AG04450 (cell line): ENCODE results near the gene AMBRA1. TPM values are rescaled to one million over a fixed set of nuclear protein-coding genes. Genes with fewer than 3 reads are reported as not detected.
"Not testable (repeated sequence)": the region's sequence is repeated elsewhere in the genome, so short reads cannot be mapped to it uniquely, and the experiment has no call there.

Source experiments
- CTCF ChIA-PET: fragments of 300-600, 350-600 bp; formaldehyde crosslinking; extraction: SDS; loops from one replicate; lab custom pipeline; 2022; ENCODE audit warnings: antibody characterized with exemption, inconsistent platforms; lab: Charles Lee
- POLR2A ChIA-PET: fragments of 350-600 bp; formaldehyde crosslinking; extraction: SDS; loops from one replicate; lab custom pipeline; 2021; ENCODE audit warnings: antibody characterized with exemption, inconsistent platforms; lab: Yijun Ruan, JAX
- DNase-seq: peaks from one replicate; pipeline ENCODE4 v3.0.0-alpha.2; 2011; ENCODE audit warnings: low read depth, low spot score
- H3K27ac ChIP-seq: one replicate; pipeline ENCODE4 v1.5.1; 2012; ENCODE audit warnings: low read depth, low read length, control low read depth
- H3K27me3 ChIP-seq: one replicate; pipeline ENCODE4 v1.6.0; 2012; ENCODE audit warnings: low read length; ENCODE audit not compliant: control insufficient read depth, insufficient read depth
- H3K4me3 ChIP-seq: 2 replicates; pipeline ENCODE4 v1.5.1; 2011; ENCODE audit warnings: mild to moderate bottlenecking, low read depth, low read length, control low read depth
- H3K9me3 ChIP-seq: 2 replicates; pipeline ENCODE4 v1.5.1; 2012; ENCODE audit warnings: low read length; ENCODE audit not compliant: control insufficient read depth, insufficient read depth
- polyA plus RNA-seq: library from polyadenylated mRNA; depleted of rRNA; stranded (reverse); fragments of >200 nt; gene quantifications from 2 replicates; pipeline ENCODE4 v1.2.3, GENCODE V29; 2011
- TF ChIP-seq, protein P1 (sequence below): IDR thresholded peaks from 2 replicates; pipeline ENCODE4 v1.5.1; 2011; ENCODE audit warnings: low read depth, low read length, control low read depth, inconsistent platforms

The AMBRA1 gene
- polyA plus RNA-seq, 1 experiment = 12.8 TPM

DNA sequence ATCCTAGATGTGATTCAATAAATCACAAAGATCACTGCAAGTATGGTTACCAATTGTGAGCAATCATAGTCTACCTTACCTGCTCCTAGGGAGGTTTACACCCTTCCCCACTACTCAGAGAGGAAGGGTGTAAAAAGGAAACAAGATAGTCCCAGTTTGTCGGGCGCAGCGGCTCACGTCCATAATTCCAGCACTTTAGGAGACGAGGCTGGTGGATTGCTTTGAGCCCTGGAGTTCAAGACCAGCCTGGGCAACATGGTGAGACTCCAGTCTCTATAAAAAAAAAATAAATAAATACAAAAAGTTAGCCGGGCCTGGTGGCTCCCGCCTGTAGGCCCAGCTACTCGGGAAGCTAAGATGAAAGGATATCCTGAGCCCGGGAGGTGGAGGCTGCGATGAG, 962 bp upstream of the AMBRA1 start:
- ChIA-PET CTCF (no interaction called here), POLR2A (no interaction called here)

DNA sequence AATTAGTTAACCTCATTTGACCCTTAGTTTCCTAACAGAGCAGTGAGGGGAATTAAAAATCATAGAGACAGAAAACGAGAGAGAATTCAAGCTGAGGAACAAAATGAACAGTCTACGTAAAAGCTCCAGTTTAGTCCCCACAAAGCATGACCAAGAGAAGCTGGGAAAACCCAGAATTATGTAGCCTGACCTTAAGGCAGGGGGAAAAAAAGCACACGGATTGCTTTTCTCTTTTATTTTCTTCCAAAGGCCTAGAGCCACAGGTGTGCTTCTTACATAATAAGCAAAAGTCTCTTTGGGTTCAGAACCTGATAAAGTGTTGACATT, 514 bp upstream of the AMBRA1 start:
- CTCF ChIA-PET = no interaction called here
- peak overlapping the region; percentile 88 for H3K4me3 ChIP-seq
- H3K27ac ChIP-seq = peak overlapping the region; percentile 52
- H3K27me3 ChIP-seq = no peaks in the 10 kb centered on the region
- no peaks in the 10 kb centered on the region; the same call in 1 of the 2 replicates for H3K9me3 ChIP-seq
- no peak for DNase-seq
- TF ChIP-seq, protein P1, sequence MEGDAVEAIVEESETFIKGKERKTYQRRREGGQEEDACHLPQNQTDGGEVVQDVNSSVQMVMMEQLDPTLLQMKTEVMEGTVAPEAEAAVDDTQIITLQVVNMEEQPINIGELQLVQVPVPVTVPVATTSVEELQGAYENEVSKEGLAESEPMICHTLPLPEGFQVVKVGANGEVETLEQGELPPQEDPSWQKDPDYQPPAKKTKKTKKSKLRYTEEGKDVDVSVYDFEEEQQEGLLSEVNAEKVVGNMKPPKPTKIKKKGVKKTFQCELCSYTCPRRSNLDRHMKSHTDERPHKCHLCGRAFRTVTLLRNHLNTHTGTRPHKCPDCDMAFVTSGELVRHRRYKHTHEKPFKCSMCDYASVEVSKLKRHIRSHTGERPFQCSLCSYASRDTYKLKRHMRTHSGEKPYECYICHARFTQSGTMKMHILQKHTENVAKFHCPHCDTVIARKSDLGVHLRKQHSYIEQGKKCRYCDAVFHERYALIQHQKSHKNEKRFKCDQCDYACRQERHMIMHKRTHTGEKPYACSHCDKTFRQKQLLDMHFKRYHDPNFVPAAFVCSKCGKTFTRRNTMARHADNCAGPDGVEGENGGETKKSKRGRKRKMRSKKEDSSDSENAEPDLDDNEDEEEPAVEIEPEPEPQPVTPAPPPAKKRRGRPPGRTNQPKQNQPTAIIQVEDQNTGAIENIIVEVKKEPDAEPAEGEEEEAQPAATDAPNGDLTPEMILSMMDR = no peak
- POLR2A ChIA-PET = interaction anchor here (0.5 to 1.0 kb wide), 7 partner anchors 12 to 82 kb away, joined by 3 to 15 read pairs (median 3); no protein-coding TSS in a partner anchor

More for the DNA sequence above, 962 bp upstream of the AMBRA1 start:
- TF ChIP-seq, protein P1 = no peak
- Histone ChIP-seq H3K27ac (no peak overlapping the region), H3K4me3 (no peak overlapping the region), H3K9me3 (no peaks in the 10 kb centered on the region; the same call in 1 of the 2 replicates), H3K27me3 (no peaks in the 10 kb centered on the region)
- DNase-seq = no peak

DNA sequence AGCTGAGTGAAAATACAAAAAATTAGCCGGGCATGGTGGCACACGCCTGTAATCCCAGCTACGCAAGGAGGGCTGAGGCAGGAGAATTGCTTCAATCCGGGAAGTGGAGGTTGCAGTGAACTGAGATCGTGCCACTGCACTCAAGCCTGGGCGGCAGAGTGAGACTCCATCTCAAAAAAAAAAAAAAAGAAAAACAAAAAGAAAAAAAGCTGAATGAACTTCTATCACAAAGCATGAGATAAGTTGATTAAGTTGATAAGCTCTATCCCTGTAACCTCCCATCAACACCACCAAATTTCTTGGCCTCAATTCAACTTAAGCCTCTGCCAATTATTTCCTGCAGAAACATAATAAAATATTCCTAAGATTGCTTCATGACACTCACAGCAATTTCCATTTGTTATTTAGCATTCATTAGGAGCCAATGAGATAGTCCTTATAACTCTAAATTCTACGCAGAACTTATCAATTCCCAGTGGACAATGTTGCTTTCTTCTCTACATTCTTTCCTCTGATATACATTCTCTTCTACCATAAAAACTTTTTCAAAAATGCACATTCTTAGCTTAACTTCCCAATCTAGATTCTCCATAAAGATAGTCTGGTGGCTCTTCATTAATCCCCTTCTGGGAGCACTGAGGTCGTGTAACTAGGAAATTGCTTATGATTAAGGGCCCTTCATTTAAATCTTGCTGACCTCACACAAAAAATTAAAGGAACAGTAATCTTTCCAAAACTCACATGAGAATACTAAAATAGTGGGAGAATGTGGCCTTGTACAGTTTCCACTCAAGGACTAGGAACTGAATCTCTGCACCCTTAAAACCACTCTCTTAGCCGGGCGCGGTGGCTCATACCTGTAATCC, 2.9 kb downstream of the AMBRA1 start:
- H3K27ac ChIP-seq = no peak overlapping the region
- ChIA-PET POLR2A (interaction anchor here (0.7 kb wide), 1 partner anchor 1332 kb away, joined by 4 read pairs; no protein-coding TSS in a partner anchor), CTCF (no interaction called here)
- no peak overlapping the region for H3K4me3 ChIP-seq
- no peaks in the 10 kb centered on the region; the same call in 1 of the 2 replicates for H3K9me3 ChIP-seq
- no peak for DNase-seq
- no peaks in the 10 kb centered on the region for H3K27me3 ChIP-seq
- TF ChIP-seq, protein P1 = no peak

DNA sequence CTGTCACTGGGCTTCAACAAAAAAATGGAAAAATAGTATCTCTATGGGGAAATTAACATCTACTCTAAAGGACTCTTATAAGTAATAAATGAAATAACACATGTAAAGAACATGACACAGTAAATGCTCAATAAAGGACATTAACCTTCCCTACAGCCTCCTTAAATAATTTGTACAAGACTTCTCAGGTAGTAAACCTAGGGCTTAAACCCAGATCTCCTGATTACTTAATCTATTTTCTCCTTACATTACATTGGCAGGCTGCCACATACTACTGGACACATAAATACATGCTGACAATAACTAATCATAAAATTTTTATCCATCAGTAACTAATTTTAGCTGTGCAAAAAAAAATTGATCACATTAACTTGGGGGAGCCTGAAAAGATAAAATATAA, 4.9 kb downstream of the AMBRA1 start:
- Histone ChIP-seq H3K27ac (no peak overlapping the region), H3K9me3 (no peaks in the 10 kb centered on the region; the same call in 1 of the 2 replicates), H3K4me3 (no peak overlapping the region), H3K27me3 (no peaks in the 10 kb centered on the region)
- ChIA-PET POLR2A (no interaction called here), CTCF (no interaction called here)
- DNase-seq = no peak
- TF ChIP-seq, protein P1 = no peak

DNA sequence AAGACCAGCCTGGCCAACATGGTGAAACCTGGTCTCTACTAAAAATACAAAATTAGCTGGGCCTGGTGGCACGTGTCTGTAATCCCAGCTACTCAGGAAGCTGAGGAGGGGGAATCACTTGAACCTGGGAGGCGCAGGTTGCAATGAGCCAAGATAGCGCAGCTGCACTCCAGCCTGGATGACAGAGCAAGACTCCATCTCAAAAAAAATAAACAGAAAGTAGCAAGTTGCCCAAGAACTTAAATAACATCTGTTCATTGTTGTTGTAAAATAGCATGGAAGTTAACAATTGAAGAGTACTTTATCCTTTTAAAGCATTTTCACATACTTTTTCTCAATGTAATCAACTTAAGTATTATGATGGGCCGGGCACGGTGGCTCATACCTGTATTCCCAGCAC, 5.7 kb downstream of the AMBRA1 start:
- no peaks in the 10 kb centered on the region for H3K27me3 ChIP-seq
- TF ChIP-seq, protein P1 = no peak
- CTCF ChIA-PET = interaction anchor here (1.0 kb wide), 1 partner anchor 59 kb away, joined by 3 read pairs; no protein-coding TSS in a partner anchor
- POLR2A ChIA-PET = no interaction called here
- no peaks in the 10 kb centered on the region; the same call in 1 of the 2 replicates for H3K9me3 ChIP-seq
- H3K27ac ChIP-seq = peak overlapping the region; percentile 68
- no peak overlapping the region for H3K4me3 ChIP-seq
- peak; percentile 29 for DNase-seq

DNA sequence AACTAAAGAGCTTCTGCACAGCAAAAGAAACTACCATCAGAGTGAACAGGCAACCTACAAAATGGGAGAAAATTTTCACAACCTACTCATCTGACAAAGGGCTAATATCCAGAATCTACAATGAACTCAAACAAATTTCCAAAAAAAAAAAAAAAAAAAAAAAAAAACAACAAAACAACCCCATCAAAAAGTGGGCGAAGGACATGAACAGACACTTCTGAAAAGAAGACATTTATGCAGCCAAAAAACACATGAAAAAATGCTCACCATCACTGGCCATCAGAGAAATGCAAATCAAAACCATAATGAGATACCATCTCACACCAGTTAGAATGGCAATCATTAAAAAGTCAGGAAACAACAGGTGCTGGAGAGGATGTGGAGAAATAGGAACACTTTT, 10.3 kb downstream of the AMBRA1 start:
- POLR2A ChIA-PET, H3K27me3 ChIP-seq, H3K4me3 ChIP-seq, CTCF ChIA-PET, H3K27ac ChIP-seq, DNase-seq, H3K9me3 ChIP-seq: not testable (repeated sequence)
